GM21825 (cell line): ENCODE results near the gene FKBP14.
"Not testable (repeated sequence)": the region's sequence is repeated elsewhere in the genome, so short reads cannot be mapped to it uniquely, and the experiment has no call there.

Experiments used
- ATAC-seq: cut with Tn5 transposase; IDR thresholded peaks from one replicate; pipeline ENCODE4 v1.9.1; 2021; ENCODE audit warnings: mild to moderate bottlenecking, moderate library complexity; ENCODE audit not compliant: unreplicated experiment

FKBP14 gene

DNA sequence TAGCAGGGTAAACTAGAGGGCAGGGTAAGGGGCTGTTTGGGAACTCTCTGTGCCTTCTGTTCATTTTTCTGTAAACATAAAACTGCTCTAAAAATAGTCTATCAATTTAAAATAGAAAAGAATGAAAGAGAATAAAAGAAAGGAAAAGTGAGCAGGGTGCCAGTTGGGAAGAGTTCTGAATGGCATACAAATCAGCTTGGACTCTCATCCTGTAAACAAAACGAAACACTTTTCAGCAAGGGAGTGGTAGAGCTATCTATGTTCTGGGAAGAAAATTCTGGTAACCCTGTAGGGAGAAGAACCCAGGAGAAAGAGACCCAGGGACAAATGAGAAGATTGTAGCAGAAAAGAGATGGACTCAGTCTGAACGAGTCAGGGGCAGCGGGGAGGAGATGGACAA is 61.5 kb downstream of the FKBP14 start:
- ATAC-seq, result no peak

DNA sequence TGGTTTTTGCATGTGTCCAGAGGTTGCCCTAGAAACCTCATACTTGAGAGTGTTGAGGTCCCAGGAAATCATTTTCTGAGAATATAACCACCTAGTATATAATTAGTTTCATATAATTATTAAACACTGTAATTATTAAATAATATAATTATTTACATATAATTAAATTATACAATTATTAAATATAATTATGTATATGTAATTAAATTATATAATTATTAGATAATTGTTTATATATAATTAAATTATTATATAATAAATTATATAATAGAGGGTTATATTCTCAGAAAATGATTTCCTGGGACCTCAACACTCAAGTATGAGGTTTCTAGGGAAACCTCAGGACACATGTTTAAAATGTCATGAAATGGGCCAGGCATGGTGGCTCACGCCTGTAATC is 64.5 kb downstream of the FKBP14 start:
- no peak for ATAC-seq

DNA sequence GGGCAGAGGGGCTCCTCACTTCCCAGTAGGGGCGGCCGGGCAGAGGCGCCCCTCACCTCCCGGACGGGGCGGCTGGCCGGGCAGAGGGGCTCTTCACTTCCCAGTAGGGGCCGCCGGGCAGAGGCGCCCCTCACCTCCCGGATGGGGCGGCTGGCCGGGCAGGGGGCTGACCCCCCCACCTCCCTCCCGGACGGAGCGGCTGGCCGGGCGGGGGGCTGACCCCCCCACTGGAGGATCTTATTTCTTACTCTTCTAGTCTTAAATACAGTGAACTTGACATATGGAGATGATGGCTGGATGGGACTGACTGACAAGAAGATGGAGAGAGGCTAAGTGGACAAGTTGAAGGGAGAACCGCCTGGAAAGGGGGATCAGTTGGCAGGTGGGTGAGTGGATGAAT is 64.9 kb downstream of the FKBP14 start:
- ATAC-seq, result not testable (repeated sequence)
